ENCODE results near the gene UBALD1. TPM values are rescaled to one million over a fixed set of nuclear protein-coding genes. Genes with fewer than 3 reads are reported as not detected.
A peak's percentile ranks its signal among the peaks of the same experiment; 100 is the strongest.

Gene UBALD1
- total RNA-seq, 1 donor from 2014 or later, result 17.6 TPM

GRCh38 chr16:4607841-4608703 lies 6.6 kb downstream of the UBALD1 start:
- no peak for DNase-seq (ENCODE audit: low read depth, low spot score)

DNA sequence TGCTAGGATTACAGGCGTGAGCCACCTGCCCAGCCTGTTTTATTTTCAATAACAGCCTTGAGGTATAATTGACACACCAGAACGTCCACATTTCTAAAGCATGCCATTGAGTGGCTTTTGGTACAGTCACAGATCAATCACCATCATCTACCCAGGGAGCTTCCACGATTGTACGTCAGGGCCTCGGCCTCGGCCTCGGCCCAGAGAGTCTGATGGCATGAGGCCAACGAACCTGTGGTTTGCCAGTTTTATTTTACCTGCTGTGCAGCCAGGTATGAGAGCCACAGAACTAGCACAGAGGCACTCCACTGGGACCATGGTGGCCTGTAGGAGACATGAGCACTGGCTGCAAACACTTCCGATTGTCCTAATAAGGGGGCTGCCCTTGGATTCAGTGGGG lies 8.3 kb downstream of the UBALD1 start:
- Mint-ChIP-seq H3K27me3 (ENCODE audit: low read depth) (no peaks in the 10 kb centered on the region), H3K27ac (ENCODE audit: unreplicated experiment) (no peak overlapping the region), H3K4me1 (no peaks in the 10 kb centered on the region), H3K4me3 (no peak overlapping the region), H3K9me3 (no peaks in the 10 kb centered on the region), H3K36me3 (ENCODE audit: low read depth) (no peaks in the 10 kb centered on the region)
- TF ChIP-seq, protein P1, sequence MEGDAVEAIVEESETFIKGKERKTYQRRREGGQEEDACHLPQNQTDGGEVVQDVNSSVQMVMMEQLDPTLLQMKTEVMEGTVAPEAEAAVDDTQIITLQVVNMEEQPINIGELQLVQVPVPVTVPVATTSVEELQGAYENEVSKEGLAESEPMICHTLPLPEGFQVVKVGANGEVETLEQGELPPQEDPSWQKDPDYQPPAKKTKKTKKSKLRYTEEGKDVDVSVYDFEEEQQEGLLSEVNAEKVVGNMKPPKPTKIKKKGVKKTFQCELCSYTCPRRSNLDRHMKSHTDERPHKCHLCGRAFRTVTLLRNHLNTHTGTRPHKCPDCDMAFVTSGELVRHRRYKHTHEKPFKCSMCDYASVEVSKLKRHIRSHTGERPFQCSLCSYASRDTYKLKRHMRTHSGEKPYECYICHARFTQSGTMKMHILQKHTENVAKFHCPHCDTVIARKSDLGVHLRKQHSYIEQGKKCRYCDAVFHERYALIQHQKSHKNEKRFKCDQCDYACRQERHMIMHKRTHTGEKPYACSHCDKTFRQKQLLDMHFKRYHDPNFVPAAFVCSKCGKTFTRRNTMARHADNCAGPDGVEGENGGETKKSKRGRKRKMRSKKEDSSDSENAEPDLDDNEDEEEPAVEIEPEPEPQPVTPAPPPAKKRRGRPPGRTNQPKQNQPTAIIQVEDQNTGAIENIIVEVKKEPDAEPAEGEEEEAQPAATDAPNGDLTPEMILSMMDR (conservative IDR thresholded peaks at IDR 0.05), result no peak
- no peak for DNase-seq (ENCODE audit: low read depth, low spot score)

More at GRCh38 chr16:4607841-4608703, 6.6 kb downstream of the UBALD1 start:
- Mint-ChIP-seq H3K27me3 (ENCODE audit: low read depth) (no peaks in the 10 kb centered on the region), H3K4me3 (no peak overlapping the region), H3K4me1 (no peaks in the 10 kb centered on the region), H3K36me3 (ENCODE audit: low read depth) (no peaks in the 10 kb centered on the region), H3K27ac (ENCODE audit: unreplicated experiment) (no peak overlapping the region), H3K9me3 (no peaks in the 10 kb centered on the region)
- TF ChIP-seq, protein P1 (conservative IDR thresholded peaks at IDR 0.05), result no peak

DNA sequence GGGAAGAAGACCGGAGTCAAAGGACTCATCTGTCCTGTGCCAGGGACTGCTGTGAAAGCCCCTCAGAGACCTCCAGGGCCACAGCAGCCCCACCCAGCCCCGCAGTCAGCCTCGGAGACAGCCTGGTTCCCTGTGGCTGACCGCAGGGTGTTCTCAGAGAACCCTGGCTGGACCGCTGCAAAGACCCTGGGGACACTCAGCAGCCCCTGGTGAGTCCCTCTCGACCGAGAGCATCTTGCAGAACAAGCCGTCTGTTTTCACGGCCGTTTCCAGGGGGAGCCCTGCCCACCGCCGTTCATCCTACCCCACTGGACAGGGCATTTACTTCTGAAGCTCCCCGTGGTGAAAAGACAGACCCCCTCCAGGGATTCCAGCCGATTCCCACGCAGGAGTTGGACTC lies 10.3 kb downstream of the UBALD1 start:
- Mint-ChIP-seq H3K27ac (ENCODE audit: unreplicated experiment) (no peak overlapping the region), H3K4me1 (no peaks in the 10 kb centered on the region), H3K27me3 (ENCODE audit: low read depth) (no peaks in the 10 kb centered on the region), H3K36me3 (ENCODE audit: low read depth) (no peaks in the 10 kb centered on the region), H3K9me3 (no peaks in the 10 kb centered on the region), H3K4me3 (no peak overlapping the region)
- TF ChIP-seq, protein P1 (conservative IDR thresholded peaks at IDR 0.05), result no peak
- no peak for DNase-seq (ENCODE audit: low read depth, low spot score)

DNA sequence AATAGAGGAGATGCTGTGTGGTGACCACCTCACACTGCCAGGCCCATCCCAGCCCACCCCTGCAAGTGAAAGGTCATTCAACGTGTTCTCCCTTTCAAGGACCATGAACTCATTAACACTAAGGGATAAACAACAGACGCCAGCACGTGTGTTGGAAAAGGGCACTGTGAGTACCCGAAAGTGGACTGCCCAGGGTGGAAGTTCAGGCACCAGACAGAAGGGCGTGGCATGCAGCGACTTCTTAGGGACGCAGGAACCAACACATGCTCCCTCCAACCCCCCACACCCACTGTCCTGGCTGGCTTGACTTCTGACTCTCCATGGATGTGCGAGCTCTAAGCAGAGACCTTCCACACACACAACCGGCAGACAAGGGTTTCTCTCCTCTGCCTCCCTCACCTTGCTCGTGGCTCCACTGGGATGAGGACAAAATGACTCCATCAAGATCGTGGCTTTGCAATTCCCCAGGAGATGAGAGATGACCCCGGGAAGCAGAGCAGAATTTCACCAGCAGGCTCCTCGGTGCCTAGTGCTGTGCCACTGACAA lies 11.0 kb downstream of the UBALD1 start:
- Mint-ChIP-seq H3K27ac (ENCODE audit: unreplicated experiment) (peak overlapping the region; percentile 62), H3K27me3 (ENCODE audit: low read depth) (no peaks in the 10 kb centered on the region), H3K4me1 (no peaks in the 10 kb centered on the region), H3K9me3 (no peaks in the 10 kb centered on the region), H3K36me3 (ENCODE audit: low read depth) (no peaks in the 10 kb centered on the region), H3K4me3 (no peak overlapping the region)
- no peak for DNase-seq (ENCODE audit: low read depth, low spot score)
- TF ChIP-seq, protein P1 (conservative IDR thresholded peaks at IDR 0.05), result no peak

GRCh38 chr16:4602331-4602730 lies 12.4 kb downstream of the UBALD1 start:
- DNase-seq (ENCODE audit: low read depth, low spot score), result no peak
- Mint-ChIP-seq H3K4me1 (no peaks in the 10 kb centered on the region), H3K4me3 (no peak overlapping the region), H3K27ac (ENCODE audit: unreplicated experiment) (no peak overlapping the region), H3K27me3 (ENCODE audit: low read depth) (no peaks in the 10 kb centered on the region), H3K36me3 (ENCODE audit: low read depth) (no peaks in the 10 kb centered on the region), H3K9me3 (no peaks in the 10 kb centered on the region)
- TF ChIP-seq, protein P1 (conservative IDR thresholded peaks at IDR 0.05), result no peak
